NOMO-1 treated with DMSO at 0.1 percent for 48 hours (cell line): ENCODE results near the gene CD276.
A peak's percentile ranks its signal among the peaks of the same experiment; 100 is the strongest.

ENCODE experiments used
- DNase-seq: peaks from one replicate; lab custom pipeline; 2025; ENCODE audit not compliant: unreplicated experiment; lab: John Stamatoyannopoulos, UW

CD276 gene

DNA sequence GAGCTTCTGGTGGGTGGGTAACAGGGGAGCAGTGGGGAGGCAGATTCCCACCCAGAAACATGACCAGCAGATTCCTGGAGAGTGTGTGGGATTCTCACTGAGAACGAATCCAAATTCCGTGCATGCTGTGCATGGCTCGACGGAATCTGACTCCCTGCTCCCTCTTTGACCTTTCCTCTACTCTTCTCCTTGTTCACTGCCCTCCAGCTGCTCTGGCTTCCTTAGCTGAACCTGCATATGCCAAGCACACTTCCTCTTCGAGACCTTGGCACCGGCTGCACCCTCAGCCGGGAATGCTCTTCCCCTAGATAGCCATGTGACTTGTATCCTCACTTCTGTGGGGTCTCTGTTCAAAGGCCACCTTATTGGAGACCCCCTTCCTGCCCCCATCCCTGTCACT, 62.7 kb downstream of the CD276 start:
- no peak for DNase-seq

DNA sequence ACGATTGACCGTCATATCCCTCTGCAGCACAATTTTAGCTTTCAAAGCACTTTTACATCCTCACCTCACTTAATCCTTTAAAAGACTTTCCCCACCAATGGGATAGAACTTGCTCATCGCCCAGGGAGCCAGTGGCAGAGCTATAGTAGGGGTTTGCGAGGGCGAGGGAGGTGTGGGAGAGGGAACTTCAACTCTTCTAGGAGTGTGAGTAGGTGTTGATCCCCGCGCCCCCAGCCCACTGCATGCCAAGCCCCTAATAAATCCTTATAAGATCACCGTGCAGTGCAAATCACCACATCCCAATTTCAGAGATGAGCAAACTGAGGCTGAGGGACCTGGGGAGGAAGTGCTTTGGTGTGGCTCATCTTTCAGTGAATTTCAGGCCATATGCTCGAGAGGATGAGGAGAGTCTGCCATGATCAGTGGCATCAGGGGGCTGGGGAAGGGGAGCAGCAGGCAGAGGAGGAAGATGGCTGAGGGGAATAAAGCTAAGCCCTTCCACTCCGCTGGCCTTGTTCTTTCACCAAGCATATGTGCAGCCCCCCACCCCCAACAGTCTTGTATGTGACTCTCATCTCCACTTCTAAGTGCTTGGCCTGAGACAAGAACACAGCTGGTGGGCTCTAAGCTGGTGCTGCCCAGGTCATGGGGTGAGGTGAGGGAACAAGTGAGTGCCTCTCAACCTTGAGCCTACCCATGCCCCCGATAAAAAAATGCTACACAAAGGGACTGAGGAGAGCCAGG, 63.8 kb downstream of the CD276 start:
- no peak for DNase-seq

DNA sequence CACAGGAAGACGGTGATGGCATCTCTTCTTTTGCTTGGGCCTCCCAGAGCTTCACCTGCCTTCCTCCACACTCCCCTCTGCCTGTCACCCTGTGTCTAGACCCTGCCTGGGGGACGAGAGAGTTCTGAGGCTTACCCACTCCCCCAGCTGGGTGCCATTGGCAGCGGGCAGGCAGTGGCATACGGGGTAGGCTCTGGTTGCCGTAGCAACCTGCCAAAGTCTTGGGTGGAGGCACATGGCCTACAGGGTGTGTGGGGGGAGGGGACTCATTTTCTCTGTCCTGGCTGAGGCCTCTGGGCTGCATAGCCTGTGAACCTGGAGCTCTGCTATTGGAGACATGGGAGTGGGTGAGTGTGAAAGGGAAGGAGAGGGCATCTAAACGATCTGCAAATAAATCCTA, 64.5 kb downstream of the CD276 start:
- no peak for DNase-seq

DNA sequence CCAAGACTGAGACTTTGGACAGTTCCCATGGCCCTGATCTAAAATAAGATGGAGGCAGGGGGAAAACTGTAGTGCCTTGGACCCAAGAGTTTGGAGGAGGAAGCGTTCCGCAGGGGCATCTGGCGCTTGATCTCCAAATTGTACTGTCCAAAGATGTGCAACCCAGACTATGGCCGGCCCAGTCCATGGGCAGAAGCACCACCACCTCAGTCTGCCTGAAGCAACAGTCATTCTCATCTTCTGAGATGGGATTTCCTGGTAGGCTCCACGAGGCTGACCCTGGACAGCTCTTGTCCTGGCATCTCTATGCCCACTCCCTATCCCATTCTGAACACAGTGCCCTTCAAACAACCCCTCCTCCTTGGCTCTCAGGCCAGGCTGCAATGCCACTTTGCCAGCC, 65.3 kb downstream of the CD276 start:
- no peak for DNase-seq

DNA sequence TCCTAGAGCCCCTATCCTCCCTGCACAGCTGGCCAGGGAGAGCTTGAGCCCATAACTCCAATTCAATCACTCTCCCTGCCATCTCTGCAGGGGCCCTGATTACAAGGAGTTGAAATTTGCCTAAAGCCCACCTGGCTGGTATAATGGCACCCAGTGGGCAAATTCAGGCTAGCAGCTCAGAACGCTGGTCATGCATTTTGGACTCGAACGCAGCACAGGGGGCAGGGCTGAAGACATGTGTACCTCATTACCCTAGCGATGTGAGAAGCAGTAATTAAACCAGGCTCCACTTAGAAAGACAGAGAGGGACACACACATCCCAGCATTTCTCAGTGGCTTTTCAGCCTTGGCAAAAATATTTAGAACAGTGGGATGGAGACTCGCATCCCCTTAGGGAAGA, 65.8 kb downstream of the CD276 start:
- no peak for DNase-seq

DNA sequence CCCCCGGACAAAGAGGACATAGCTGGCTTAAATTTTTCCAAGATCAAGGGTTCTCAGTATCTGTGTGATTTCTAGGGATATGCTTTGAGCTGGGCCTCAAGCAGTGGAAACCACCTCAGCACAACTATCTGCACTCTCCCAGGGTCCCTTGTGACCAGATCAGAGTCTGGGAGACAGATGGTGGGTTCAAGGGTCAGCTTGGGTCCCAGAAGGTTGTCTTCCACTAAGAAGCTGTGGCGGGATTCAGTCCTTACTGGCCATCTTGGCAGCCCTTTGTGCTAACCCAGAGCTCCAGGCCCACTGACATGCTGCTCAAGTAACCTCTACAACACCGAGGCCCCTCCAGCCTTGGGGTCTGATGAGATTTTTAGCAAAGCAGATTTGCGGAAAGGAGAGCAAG, 66.3 kb downstream of the CD276 start:
- no peak for DNase-seq

DNA sequence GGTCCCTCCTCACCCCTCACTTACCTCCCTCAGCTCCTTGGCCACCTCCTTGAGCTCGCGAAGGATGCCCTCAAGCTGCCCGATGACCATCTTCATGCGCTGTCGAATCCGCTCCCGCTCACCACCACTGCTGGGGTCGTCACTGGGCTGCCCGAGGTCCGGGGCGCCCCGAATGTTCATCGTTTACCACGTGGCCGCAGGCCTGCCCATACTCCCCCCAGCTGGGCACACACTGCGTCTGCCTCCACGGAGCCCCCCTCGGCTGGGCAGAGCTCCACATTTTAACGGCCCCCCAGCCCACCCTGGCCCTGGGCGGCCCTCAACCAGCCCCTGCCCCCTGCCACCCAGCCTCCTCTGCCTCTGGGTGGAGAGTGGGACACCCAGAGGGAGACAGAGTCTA, 66.8 kb downstream of the CD276 start:
- DNase-seq, result no peak

DNA sequence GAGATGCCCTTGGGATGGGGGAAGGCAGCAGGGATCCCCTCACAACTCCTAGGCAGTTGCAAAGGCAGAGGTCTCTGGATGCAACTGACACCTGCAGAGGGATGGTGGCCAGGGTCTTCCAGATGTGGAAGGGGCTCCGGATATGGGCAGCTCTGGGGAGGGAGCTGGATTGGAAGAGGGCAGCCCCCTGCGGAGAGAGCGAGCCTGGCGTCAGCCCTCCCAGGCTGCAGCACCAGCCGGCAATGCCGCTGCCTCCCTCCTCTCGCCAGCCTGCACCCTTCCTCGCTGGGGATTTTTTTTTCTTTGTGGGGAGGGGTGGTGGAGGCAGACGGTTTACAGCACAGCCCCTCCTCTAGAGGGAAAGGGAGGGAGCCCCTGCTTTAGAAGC, 67.3 kb downstream of the CD276 start:
- DNase-seq, result no peak

DNA sequence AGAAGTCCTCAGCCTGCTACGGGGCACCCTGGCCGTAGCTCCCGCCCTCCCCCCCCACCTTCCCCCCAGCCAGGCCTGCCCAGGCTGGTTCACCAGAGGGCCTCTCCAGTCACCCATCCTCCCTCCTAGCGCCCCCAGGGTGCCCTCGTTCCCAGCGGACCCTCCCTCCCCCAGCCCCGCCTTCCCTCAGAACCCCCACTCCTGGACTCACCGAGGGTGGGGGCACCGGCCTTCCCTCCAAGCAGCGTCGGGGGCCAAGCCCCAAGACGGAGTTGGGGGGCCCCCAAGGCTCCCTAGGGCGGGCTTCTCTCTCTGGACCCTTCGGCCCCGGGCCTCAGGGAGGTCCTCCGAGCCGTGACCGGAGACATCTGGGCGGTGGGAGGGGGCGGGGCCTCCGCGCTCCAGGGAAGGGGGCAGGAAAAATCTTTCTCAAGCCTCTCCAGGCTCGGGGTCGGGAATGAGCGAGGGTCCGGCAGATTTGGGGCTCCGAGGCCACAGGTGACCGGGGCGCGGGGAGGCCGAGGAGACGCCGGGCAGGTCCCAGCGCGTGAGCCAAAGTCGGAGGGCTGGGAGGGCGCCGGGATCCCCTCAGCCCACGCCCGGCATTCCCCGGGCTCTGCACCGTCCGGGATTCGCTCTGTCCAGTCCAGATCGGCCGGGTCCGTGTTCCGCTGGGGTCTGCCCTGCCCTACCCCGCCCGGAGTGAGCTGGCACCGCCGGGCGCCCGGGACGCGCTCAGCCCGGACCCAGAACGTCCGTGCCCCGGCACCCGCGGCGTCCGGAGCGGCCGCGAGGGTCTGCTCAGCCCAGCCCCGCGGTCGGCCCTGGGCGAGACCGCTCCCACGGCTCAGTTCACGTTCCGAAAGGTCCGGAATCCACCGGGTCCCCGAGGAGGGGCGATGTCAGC, 68.0 kb downstream of the CD276 start:
- no peak for DNase-seq

DNA sequence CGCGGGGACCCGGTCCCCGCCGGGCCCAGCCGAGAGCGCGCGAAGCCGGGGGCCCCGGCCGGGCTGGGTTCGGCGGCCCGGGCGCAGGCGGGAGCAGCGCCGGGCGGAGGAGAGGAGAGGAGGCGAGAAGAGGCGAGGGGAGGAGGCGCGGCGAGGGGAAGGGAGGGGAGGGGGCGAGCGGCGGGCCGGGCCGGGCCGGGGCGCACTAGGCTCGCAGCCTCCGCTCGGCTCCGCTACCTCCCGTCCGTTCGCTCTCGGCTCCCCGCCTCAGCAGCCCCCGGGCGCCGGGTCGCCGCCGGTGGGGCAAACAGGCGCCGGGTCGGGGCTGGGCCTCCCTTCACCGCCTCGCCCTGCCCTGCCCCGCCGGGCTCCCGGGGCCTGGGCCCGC, 68.6 kb downstream of the CD276 start:
- DNase-seq, result no peak

DNA sequence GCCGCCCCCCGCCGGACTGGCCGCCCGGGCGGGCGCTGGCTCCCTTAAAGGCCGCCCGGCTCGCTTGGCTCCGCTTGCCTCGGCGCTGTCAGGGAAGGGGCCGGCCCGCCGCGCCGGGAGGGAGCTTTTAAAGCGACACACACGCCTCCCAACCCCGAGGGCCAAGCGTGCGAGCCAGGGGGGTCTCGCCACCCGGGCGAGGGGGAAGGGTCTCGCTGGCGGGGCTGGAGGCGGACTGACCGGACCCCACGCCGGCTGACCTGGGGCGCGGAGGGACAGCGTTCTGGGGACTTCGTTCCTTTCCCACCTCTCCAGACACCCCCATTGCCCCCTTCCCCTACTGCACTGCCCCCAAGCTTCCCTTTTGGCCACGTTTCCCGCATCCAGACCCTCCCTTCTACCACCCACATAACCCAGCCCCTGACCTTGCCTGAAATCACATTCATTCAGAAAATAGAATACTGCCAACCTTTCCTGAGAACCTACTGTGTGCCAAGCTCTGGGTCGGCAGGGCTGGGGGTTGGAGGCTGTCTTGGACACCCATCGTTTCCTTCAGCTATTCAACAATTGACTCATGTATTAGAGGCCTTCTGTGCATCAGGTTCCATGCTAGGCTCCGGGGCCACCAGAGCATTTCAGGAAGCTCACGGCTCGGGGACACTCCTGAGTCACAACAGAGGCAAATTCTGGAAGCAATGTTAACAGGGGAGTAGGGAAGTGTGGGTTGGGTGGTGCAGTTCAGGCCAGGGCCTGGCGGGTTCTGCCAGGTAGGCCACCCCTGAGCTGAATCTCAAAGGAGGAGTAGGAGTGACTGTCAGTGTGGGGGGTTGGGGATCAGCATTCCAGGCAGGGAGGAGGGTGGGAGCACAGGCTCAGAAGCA, 69.3 kb downstream of the CD276 start, which contains the start of gene INSYN1:
INSYN1 (minus strand) TSS at position 102 of the 881 bp plus-strand sequence. CDS start 2,221 bp downstream, outside the sequence.
- no peak for DNase-seq

DNA sequence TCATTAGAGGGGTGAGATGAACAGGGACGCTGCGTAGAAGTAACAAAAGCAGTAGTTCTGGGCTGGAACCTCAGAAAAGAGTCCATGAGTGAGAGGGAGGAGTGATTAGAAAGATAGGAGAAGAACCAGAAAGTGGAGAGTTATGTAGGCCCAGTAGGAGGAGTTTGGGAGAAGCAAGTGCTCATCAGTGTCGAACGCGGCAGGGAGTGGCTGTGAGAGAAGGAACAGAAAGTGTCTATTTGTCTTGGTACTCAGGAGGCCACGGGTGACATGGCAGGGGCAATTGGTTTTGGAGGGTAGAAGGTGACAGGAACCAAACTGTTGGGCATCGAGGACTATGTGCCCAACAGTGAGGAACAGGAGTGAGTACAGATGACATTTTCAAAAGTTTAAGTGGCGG, 70.3 kb downstream of the CD276 start:
- DNase-seq, result peak; percentile 28

DNA sequence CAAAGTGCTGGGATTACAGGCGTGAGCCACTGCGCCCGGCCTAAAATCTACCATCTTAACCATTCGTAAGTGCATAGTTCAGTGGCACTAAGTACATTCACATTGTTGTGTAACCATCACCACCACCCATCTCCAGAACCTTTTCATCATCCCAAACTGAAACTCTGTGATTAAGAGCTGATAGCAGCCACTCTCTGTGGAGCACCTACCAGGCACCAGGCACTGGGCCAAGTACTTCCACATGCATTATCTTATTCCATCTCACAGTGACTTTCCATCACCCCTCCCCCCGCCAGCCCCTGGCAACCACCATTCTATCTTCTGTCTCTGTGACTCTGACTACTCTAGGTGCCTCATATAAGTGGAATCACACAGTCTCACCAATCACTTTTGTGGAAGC, 71.3 kb downstream of the CD276 start:
- no peak for DNase-seq

DNA sequence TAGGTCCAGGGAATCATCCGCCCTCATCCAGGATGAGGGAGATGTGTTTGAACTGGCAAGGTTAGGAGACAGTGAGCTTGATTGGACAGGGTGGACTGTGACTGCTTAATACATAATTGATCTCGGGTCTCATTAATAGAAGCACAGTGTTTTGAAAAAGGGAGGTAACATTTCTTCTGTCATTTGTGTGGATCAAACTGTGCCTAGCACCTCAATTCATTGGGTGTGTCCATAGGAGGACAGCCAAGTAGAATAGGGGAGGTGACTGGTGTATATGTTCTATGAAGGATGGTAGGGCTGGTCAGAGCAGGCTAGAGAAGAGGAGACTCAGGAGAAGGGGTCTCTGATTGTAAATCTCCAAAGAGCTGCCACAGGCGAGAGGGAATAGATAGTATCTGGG, 71.8 kb downstream of the CD276 start:
- DNase-seq, result no peak

DNA sequence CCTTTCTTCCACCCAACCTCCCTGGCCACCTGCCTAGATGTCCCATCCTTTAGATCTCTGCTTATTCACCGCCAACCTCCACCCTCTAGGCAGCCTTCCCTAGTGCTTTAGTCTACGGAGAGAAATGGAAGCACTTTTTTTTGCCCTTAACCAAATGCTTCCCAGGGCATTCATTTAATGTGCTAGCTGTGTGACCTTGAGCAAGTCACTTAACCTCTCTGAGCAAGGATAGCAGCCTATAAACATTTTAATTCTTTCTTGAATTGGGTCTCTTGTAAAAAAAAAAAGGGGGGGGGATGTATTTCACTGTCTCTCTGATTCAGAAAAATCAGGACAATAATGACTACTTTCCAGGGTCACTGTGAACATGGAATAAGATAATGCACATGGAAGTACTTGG, 72.2 kb downstream of the CD276 start:
- no peak for DNase-seq

DNA sequence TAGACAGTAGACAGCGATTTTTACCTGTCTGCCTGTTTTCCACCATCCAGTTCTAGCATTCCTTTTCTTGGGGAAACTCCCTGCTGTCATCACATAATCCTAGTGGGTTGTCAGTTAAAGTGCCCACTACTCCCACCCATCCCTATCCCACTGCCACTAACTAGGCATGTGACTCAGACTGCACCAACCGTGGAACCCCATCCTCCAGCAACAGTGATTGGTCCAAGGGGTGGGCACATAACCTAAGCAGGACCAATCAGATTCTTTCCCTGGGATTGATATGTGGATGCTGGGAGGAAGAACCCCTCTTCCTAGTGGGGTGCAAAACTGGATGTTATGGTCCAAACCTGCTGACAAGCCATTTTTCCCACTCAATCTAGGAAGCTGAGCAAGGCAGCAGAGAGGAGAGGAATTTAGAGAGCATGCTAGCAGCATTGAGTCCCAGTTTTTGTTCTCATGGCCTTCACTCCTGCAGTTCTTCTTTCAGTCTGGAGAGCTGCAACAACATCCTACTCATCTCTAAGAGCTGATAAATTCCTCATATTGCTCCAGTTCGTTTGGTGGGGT, 72.8 kb downstream of the CD276 start:
- no peak for DNase-seq

DNA sequence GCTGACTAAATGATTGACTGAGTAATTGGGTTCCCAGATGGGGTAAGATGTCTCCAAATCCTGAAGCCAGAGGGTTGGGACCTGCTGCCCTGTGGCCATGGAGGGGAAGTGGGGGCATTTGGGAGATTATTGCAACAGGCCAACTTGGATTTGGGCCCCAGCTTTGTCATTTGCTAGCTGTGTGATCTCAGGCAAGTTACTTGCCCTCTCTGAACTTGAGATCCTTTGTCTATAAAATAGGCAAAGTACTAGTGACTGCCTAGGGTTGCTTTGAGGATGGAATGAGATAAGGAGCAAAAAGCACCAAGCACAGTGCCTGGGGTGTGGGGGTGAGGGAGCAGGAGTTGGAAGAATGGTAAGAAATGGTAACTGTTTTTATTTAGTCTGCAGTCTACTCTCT, 73.4 kb downstream of the CD276 start:
- DNase-seq, result no peak

DNA sequence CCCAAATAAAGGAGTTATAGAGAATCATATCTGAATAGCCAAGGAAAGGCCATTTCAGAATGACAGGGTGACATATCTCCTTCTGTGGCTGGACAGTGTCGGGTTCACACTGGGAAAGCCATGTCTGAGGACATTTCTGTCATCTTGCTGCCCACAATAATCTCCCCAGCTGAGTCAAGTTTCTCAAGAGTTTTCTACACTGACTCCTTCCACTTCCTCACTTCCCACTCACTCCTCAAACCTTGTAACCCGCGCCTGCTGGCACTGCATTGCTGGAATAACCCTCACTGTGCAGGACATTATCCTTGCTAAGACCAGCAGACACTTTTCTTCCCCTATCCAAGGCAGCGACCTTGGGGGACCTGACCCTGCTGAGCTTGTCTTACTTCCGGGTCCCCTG, 74.3 kb downstream of the CD276 start:
- DNase-seq, result no peak

DNA sequence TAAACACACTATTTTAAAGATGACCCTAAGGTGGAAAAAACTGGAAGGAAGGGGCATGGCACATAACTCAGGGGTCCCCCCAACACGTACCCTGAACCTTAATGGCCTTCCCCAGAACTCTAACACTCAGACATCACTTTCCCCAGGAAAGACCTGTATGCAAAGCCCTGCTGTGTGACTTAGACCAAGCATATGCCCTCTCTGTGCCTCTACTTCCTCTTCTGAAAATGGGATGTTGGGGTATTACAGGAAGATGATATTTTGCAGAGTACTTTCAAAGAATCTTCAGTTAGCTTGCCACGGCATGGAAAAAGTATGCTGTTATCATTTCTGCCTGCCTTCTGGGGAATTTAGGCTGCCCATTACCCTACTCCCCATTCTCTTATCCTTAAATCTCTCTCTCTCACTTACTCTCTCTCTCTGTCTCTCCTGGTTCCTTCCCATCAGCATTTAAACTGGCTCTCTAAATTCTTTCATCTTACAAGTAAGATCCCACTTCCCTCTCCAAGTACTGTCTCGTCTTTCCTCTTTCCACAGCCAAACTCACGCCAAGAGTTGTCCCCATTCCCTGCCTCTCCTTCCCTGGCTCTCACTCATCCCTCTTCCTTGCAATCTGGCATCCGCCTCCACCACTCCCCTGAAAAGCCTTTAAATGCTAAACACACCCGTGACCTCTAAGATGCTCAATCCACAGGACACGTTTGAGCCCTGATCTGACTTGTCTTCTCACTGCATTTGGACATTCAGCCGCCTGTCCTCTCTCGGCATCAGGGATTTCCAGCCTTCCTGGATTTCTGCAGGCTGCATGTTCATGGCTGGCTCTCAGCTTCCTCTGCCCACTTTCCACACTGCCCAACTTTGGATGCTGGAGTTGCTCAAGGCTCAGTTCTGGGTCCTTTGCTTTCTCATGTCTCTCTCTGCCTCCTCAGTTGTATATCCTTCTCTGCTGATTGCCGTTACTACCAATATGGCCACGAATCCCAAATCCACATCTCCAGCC, 76.4 kb downstream of the CD276 start:
- no peak for DNase-seq

DNA sequence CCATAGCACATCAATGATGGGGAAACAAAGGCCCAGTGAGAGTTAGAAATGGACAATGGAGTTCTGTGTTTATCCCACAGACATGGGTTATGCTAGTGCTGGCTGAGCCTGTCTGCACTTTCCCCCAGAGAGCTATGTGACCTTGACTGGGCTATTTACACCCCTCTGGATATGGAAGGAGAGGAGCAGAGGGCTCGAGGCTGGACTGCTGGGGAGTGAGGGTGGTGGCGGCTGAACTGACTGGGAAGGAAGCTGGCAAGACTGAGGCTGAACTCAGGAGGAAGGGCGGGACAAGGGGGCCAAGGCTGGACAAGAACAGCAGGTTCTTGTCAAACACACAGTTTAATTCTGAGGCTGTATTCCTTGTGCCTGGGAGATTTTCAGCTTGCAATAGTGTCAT, 79.7 kb downstream of the CD276 start:
- no peak for DNase-seq
